ENCODE data around the gene TCEAL9.
"Not testable (repeated sequence)": the region's sequence is repeated elsewhere in the genome, so short reads cannot be mapped to it uniquely, and the experiment has no call there.

The TCEAL9 gene

DNA sequence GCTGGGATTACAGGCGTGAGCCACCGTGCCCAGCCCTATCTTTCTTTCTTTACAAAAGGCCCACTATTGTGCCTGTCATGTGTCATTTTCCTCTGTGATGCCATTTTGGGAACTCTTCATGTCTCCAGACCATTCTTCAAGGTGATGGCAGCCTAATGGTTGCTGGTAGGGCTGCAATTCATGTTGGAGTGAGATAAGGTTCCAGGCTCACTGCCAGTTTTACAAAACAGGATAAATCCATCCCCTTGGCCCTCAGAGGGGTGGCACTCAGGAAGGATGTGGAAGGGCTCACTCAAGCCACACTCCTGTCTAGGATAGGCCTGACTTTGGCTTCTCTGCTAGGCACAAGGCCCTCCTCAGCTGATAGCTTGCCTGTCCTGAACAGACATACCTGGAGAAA is 3.8 kb downstream of the TCEAL9 start:
- no peaks in the 10 kb centered on the region for H3K36me3 Mint-ChIP-seq
- no peak overlapping the region for H3K27ac Mint-ChIP-seq
- no peak for DNase-seq (ENCODE audit: low spot score in 2 of 2)
- H3K27me3 Mint-ChIP-seq, result peaks cover 4% of the 10 kb centered on the region
- H3K9me3 Mint-ChIP-seq, result no peaks in the 10 kb centered on the region
- H3K4me1 Mint-ChIP-seq, result peaks cover 9% of the 10 kb centered on the region
- no peak overlapping the region for H3K4me3 Mint-ChIP-seq
- no peak for ATAC-seq (ENCODE audit: low read depth)

DNA sequence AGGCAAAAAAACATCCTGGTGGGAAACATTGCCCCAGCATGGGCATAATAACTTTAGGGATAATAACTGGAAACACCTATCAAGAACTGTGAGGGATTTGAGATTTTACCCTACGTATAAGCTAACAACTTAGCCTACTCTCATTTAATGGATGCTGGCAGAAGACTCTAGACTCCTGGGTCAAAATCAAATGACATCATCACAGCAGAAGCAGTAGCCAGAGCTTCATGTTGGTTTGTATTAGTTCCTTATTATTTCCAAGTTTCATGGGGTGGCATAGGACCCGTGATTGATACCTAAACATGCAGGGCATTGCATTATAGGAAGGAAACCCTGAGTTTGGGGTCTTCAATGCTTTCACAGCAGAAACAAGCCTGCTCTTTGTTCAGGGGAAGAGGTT is 4.6 kb downstream of the TCEAL9 start:
- Mint-ChIP-seq H3K27ac (no peak overlapping the region), H3K9me3 (no peaks in the 10 kb centered on the region), H3K27me3 (peaks cover 3% of the 10 kb centered on the region), H3K36me3 (no peaks in the 10 kb centered on the region), H3K4me1 (peaks cover 8% of the 10 kb centered on the region), H3K4me3 (no peak overlapping the region)
- ATAC-seq (ENCODE audit: low read depth), result no peak
- DNase-seq (ENCODE audit: low spot score in 2 of 2), result no peak

DNA sequence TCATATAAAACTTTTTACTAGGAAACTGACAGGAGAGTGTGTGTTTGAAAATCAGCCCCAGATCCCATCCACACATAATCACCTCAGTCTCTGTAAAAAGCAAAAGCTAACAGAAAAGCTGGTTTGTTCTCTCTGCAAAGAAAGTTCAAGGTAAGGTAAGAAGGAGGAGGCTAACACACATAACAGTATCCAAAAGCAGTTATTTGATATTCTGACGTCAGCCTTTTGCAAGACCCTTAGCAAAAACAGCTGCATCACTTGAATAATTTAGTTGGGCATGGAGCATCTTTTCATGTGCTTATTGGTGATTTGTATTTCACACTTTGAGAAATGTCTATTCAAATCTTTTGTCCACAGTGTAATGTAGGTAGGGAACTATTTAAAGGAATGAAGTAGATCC is 5.5 kb downstream of the TCEAL9 start:
- H3K4me3 Mint-ChIP-seq, result no peak overlapping the region
- no peaks in the 10 kb centered on the region for H3K9me3 Mint-ChIP-seq
- no peaks in the 10 kb centered on the region for H3K27me3 Mint-ChIP-seq
- DNase-seq (ENCODE audit: low spot score in 2 of 2) (no peak), ATAC-seq (ENCODE audit: low read depth) (no peak)
- no peaks in the 10 kb centered on the region for H3K36me3 Mint-ChIP-seq
- peaks cover 4% of the 10 kb centered on the region for H3K4me1 Mint-ChIP-seq
- no peak overlapping the region for H3K27ac Mint-ChIP-seq

DNA sequence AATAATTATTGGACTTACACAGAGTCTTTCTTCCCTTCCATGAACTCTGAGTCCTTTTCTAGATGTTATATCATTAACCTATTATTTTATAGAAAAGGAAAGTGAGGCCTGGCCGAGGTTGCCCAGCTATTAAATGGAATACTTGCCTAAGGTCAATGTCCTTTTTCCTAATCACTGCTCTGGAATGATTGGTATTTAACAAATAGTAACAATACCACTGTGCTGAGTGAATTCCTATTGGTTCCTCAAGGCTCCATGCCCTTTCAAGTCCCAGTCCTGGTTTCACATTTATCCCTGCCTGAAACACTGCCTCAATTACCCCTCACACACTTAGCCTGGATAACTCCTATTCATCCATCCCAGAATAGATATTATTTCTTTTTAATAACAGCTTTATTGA is 6.2 kb downstream of the TCEAL9 start:
- no peaks in the 10 kb centered on the region for H3K9me3 Mint-ChIP-seq
- ATAC-seq (ENCODE audit: low read depth) (no peak), DNase-seq (ENCODE audit: low spot score in 2 of 2) (no peak)
- H3K27me3 Mint-ChIP-seq, result no peaks in the 10 kb centered on the region
- no peak overlapping the region for H3K27ac Mint-ChIP-seq
- H3K4me1 Mint-ChIP-seq, result peaks cover 1% of the 10 kb centered on the region
- no peaks in the 10 kb centered on the region for H3K36me3 Mint-ChIP-seq
- no peak overlapping the region for H3K4me3 Mint-ChIP-seq

DNA sequence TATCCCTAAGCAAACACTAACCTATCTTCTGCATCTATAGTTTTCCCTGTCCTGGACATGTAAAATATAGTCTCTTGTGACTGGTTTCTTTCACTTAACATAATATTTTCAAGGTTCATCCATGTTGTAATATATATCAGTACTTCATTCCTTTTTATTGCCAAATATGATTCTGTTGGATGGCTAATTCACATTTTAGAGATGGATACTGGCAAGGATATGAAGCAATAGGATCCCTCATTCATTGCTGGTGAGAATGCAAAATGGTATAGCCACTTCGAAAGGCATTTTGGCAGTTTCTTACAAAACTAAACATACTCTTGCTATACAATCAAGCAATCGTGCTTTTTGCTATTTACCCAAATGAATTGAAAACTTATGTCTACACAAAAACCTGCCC is 6.7 kb downstream of the TCEAL9 start:
- no peak for ATAC-seq (ENCODE audit: low read depth)
- Mint-ChIP-seq H3K36me3 (no peaks in the 10 kb centered on the region), H3K27me3 (no peaks in the 10 kb centered on the region), H3K27ac (no peak overlapping the region), H3K4me3 (no peak overlapping the region), H3K4me1 (no peaks in the 10 kb centered on the region), H3K9me3 (no peaks in the 10 kb centered on the region)
- DNase-seq (ENCODE audit: low spot score in 2 of 2), result no peak

DNA sequence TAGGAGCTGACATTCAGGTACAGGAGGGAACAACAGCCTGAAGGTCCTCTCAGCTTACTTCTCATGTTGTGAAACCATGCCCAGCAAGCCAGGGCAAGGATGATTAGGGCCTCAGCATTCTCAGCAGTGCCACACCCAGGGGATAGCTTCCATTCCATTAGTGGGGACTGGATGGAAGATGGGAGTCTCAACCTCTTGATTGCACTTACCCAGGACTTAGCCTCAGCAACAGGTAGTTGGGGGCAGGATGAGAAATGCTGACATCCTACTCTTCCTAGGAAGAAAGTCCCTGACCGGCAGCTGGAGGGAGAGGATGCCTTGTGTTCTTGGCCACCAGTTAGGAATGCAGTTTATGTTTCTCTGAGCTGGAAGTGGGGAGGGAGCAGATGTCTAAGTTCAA is 11.2 kb downstream of the TCEAL9 start:
- DNase-seq (ENCODE audit: low spot score in 2 of 2) (no peak), ATAC-seq (ENCODE audit: low read depth) (no peak)
- no peaks in the 10 kb centered on the region for H3K27me3 Mint-ChIP-seq
- no peaks in the 10 kb centered on the region for H3K4me1 Mint-ChIP-seq
- H3K9me3 Mint-ChIP-seq, result no peaks in the 10 kb centered on the region
- no peaks in the 10 kb centered on the region for H3K36me3 Mint-ChIP-seq
- H3K4me3 Mint-ChIP-seq, result no peak overlapping the region
- no peak overlapping the region for H3K27ac Mint-ChIP-seq

DNA sequence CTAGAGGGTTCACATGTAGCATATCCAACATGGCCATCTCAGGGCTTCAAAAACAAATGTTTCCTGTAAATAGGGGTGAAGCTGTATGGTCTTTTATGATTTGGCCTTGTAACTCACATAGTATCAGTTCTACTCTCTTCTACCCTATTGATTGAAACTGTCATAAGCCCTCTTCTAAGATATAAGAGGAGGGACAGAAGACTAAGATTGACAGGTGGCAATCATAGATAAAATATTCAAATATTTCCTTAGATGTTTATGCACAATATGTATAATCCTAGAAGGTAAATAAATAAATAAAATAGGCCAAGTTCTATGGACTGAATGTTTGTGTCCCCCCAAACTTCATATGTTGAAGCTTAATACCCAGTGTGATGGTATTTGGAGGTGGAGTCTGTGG is 13.2 kb downstream of the TCEAL9 start:
- Mint-ChIP-seq H3K9me3 (no peaks in the 10 kb centered on the region), H3K36me3 (no peaks in the 10 kb centered on the region), H3K27me3 (no peaks in the 10 kb centered on the region), H3K4me3 (no peak overlapping the region), H3K27ac (no peak overlapping the region), H3K4me1 (no peaks in the 10 kb centered on the region)
- DNase-seq (ENCODE audit: low spot score in 2 of 2) (no peak), ATAC-seq (ENCODE audit: low read depth) (no peak)

DNA sequence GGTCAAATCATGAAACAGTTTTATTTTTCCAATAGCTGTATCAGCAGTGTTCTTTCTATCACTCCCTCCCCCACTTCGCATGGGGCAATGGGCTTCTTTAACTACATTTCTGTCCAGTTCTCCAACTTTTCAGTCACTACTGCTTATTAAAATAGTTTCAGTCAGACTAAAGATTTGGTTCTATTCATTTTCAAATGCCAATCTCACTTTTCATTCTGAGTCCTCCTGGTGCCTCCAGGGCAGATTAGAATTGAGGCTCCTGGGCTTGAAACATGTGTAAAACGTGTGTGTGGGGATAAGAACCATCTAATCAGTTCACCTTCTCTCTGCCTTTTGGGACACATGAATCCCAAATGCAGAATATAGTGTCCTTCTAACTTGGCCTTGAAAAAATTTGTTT is 16.6 kb downstream of the TCEAL9 start:
- Mint-ChIP-seq H3K27me3 (no peaks in the 10 kb centered on the region), H3K9me3 (no peaks in the 10 kb centered on the region), H3K27ac (no peak overlapping the region), H3K36me3 (no peaks in the 10 kb centered on the region), H3K4me1 (peaks cover 4% of the 10 kb centered on the region), H3K4me3 (no peak overlapping the region)
- no peak for ATAC-seq (ENCODE audit: low read depth)
- no peak for DNase-seq (ENCODE audit: low spot score in 2 of 2)

DNA sequence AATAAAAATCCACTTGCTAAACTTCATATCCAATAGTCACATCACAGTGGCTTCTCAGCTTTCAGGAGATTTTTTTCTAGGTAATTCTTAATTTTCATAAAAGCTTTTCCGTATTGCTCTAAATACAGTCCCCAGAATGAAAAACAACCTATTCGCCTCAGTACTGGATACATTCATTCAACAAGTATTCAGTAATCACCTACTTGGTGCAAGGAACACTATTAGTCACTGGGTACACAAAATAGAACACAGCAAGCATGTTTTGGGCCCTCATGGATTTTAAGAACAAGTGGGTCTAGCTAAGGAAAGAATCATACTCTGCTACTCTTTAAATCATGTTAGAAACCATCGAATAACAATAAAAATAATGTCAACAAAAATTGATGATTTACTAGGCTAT is 17.3 kb downstream of the TCEAL9 start:
- Mint-ChIP-seq H3K4me1 (peaks cover 4% of the 10 kb centered on the region), H3K4me3 (no peak overlapping the region), H3K9me3 (no peaks in the 10 kb centered on the region), H3K27me3 (no peaks in the 10 kb centered on the region), H3K27ac (no peak overlapping the region), H3K36me3 (no peaks in the 10 kb centered on the region)
- DNase-seq (ENCODE audit: low spot score in 2 of 2) (no peak), ATAC-seq (ENCODE audit: low read depth) (no peak)

DNA sequence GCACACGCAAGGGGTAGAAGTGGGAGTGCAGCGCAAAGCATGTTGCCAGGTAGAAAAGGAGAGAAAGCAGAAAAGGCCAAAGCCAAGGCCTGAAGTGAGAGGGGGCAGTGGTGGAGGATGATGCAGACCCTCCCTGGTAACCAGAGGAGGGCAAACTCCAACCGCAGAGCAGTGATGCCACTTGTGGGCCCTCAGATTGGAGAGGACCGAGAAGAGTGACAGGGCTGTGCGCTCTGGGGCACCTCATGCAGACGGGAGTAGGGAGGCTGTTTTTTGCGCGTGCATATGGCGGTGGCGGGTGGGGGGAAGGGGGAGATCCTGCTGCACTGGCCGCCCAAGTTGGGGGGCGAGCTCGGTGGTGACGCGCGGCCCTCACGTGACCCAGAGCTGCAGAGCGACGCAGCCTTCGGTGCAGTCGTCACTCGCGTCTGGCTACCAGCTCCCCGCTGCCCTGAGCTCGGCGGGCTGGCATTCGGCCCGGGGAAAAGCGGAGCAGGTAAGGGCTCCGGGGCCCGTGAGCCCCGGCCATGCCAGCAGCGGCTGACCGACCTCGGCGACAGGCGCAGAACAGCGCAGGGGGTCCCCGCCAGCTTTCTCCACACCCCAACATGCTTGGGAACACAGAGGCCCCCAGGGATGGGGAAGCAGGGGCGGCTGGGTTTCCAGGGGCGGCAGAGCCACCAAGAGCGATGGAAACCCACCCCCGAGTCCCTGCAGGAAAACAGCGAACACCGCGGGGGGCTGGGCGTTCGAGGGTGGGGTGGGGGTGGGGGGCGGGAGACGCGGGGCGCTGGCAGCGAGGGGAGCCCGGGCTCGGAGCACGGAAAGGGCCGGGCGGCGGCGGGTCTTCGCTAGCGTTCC is 20.0 kb downstream of the TCEAL9 start, which contains the start of gene BEX3:
Gene BEX3 (plus strand): TSS at position 421 of the 861 bp plus-strand sequence. CDS start 984 bp downstream, outside the sequence.
- no peaks in the 10 kb centered on the region for H3K9me3 Mint-ChIP-seq
- H3K4me3 Mint-ChIP-seq, result peak within 1 kb of the TSS; percentile 81
- DNase-seq (ENCODE audit: low spot score in 2 of 2) (no peak), ATAC-seq (ENCODE audit: low read depth) (peak; percentile 54)
- H3K4me1 Mint-ChIP-seq, result peaks cover 4% of the 10 kb centered on the region
- H3K36me3 Mint-ChIP-seq, result no peaks in the 10 kb centered on the region
- H3K27ac Mint-ChIP-seq, result no peak within 1 kb of the TSS
- H3K27me3 Mint-ChIP-seq, result no peaks in the 10 kb centered on the region

DNA sequence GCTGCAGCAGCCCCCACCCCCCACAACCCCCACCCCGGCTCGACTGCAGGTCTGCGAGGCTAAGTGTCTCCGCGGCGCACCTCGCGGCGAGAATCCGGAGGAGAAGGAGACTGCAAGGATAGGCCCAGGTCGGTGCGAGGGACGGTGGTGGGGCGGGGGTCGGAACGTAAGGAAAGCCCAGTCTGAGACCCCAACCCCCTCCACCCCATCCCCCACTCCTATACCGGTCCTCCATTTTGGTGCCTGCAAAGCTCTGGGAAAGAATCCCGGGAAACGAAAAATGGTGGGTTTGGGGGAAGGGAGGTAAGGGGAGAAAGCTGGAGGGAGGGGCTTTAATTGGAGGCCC is 20.6 kb downstream of the TCEAL9 start:
- Mint-ChIP-seq H3K36me3 (no peaks in the 10 kb centered on the region), H3K27ac (no peak overlapping the region), H3K4me1 (peaks cover 4% of the 10 kb centered on the region), H3K9me3 (no peaks in the 10 kb centered on the region), H3K4me3 (peak overlapping the region; percentile 71), H3K27me3 (no peaks in the 10 kb centered on the region)
- no peak for ATAC-seq (ENCODE audit: low read depth)
- no peak for DNase-seq (ENCODE audit: low spot score in 2 of 2)

DNA sequence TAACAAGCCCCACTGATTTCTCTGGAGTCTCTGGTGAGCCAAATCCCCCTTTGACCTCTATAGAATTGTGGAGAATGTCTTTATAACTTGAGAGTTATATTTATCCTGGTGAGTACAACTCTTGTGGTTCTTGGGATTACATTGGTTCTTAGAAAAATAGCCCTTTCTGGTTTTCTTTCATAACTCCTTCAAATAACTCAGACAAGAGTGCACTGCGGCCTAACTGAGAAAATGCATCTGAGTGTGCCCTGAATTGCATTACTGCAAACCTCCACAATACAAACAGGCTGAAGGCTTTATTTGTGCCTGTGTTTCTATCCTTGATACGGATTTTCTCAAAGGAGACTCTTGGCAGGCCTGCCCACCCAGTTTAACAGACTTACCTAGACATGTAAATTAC is 22.7 kb downstream of the TCEAL9 start:
- no peak overlapping the region for H3K4me3 Mint-ChIP-seq
- H3K9me3 Mint-ChIP-seq, result no peaks in the 10 kb centered on the region
- peaks cover 4% of the 10 kb centered on the region for H3K4me1 Mint-ChIP-seq
- H3K27ac Mint-ChIP-seq, result no peak overlapping the region
- no peaks in the 10 kb centered on the region for H3K27me3 Mint-ChIP-seq
- no peak for ATAC-seq (ENCODE audit: low read depth)
- H3K36me3 Mint-ChIP-seq, result no peaks in the 10 kb centered on the region
- DNase-seq (ENCODE audit: low spot score in 2 of 2), result no peak

DNA sequence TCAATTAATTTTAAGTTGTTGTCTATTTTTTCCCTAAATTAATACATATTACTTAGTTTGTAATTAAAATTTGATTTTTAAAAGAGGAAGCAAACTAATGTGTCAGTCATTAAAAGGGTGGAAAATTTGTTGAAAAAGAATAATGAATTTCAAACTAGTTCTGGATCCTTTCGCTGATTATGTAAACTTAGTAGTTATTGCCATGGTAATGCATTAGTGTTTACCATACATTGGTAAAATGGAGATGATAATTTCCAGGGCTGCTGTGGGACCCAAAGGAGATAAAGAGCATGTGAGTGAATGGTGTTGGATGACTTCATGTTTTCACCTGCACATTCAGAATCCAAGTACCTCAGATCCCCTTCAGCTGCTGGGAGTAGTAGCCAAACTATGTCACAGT is 26.6 kb downstream of the TCEAL9 start:
- no peak overlapping the region for H3K4me3 Mint-ChIP-seq

DNA sequence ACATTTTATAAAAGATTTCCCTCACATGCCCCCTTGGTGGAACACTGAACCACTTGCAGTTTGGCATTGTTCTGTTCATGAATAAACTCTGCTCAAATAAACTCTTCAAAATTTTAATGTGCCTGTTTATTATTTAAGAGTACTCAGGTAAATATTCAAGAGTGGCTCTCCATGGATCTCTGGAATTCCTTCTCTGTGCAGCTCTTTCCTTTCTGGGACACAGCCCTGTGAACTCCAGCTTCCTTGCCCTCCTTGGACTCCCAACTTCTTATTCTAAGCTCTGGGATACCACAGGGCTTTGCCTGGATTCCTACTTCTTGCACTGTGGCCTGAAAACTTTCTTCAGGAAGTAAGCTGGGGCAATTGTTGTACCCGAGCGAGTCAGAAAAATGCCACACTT is 28.4 kb downstream of the TCEAL9 start:
- Mint-ChIP-seq H3K4me1 (no peaks in the 10 kb centered on the region), H3K27me3 (peaks cover 2% of the 10 kb centered on the region), H3K27ac (no peak overlapping the region), H3K36me3 (no peaks in the 10 kb centered on the region), H3K9me3 (no peaks in the 10 kb centered on the region), H3K4me3 (no peak overlapping the region)
- DNase-seq (ENCODE audit: low spot score in 2 of 2) (no peak), ATAC-seq (ENCODE audit: low read depth) (no peak)

More for the DNA sequence above, 26.6 kb downstream of the TCEAL9 start:
- ATAC-seq (ENCODE audit: low read depth), result no peak
- H3K27ac Mint-ChIP-seq, result no peak overlapping the region
- DNase-seq (ENCODE audit: low spot score in 2 of 2), result no peak
- no peaks in the 10 kb centered on the region for H3K36me3 Mint-ChIP-seq
- peaks cover 2% of the 10 kb centered on the region for H3K27me3 Mint-ChIP-seq
- H3K4me1 Mint-ChIP-seq, result no peaks in the 10 kb centered on the region
- H3K9me3 Mint-ChIP-seq, result no peaks in the 10 kb centered on the region

DNA sequence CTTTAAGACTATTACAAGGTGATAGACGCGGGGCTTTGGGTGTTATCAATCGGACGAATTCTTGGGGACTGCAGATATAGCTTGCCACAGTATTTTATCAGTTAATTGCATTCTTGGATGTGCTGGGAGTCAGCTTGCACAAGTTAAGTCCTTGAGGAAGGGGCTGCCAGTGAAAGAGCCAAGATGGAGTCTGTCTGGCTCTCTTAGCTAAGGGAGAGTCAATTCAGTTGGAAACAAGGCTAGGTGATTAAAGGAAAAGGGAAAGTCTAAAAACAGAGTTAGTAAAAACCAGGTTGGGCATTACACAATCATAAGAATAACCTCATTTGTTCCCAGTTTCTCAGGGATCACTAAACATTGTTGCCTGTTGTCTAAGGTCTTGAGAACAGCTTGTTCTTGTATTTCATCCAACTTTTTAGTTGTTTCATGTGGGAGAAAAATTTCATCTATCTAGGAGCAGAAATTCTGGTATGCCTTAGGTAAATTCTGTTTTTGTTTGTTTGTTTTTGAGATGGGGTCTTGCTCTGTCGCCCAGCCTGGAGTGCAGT is 29.1 kb downstream of the TCEAL9 start:
- DNase-seq (ENCODE audit: low spot score in 2 of 2); H3K27ac Mint-ChIP-seq; H3K4me3 Mint-ChIP-seq; H3K9me3 Mint-ChIP-seq; H3K36me3 Mint-ChIP-seq; H3K4me1 Mint-ChIP-seq; ATAC-seq (ENCODE audit: low read depth); H3K27me3 Mint-ChIP-seq: not testable (repeated sequence)

All from memory B cell (primary cell).